ENCODE results near the gene PAN3.

DNA sequence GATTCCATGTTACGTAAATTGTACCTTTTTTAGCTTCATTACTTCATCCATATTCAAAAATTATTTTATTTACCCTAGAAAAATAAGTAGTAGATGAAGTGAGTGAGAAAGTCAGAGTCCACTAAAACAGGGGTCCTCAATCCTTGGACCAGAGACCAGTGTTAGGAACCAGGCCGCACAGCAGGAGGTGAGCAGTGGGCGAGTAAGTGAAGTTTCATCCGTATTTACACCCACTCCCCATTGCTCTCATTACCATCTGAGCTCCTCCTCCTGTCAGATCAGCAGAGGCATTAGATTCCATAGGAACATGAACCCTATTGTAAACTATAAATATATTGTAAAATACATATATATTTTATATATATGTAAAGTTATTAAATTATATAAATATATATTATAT lies 119.0 kb downstream of the PAN3 start:
- TF ChIP-seq, protein P1, sequence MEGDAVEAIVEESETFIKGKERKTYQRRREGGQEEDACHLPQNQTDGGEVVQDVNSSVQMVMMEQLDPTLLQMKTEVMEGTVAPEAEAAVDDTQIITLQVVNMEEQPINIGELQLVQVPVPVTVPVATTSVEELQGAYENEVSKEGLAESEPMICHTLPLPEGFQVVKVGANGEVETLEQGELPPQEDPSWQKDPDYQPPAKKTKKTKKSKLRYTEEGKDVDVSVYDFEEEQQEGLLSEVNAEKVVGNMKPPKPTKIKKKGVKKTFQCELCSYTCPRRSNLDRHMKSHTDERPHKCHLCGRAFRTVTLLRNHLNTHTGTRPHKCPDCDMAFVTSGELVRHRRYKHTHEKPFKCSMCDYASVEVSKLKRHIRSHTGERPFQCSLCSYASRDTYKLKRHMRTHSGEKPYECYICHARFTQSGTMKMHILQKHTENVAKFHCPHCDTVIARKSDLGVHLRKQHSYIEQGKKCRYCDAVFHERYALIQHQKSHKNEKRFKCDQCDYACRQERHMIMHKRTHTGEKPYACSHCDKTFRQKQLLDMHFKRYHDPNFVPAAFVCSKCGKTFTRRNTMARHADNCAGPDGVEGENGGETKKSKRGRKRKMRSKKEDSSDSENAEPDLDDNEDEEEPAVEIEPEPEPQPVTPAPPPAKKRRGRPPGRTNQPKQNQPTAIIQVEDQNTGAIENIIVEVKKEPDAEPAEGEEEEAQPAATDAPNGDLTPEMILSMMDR (conservative IDR thresholded peaks at IDR 0.05; ENCODE audit: low read depth, low read length) = no peak
- TF ChIP-seq EZH2 (IDR thresholded peaks at IDR 0.05; ENCODE audit: borderline replicate concordance, low read depth, low read length, poor library complexity, severe bottlenecking) = no peak
